ENCODE data around the gene ABCA7.
"Not testable (repeated sequence)": the region's sequence is repeated elsewhere in the genome, so short reads cannot be mapped to it uniquely, and the experiment has no call there.

ABCA7 gene

DNA sequence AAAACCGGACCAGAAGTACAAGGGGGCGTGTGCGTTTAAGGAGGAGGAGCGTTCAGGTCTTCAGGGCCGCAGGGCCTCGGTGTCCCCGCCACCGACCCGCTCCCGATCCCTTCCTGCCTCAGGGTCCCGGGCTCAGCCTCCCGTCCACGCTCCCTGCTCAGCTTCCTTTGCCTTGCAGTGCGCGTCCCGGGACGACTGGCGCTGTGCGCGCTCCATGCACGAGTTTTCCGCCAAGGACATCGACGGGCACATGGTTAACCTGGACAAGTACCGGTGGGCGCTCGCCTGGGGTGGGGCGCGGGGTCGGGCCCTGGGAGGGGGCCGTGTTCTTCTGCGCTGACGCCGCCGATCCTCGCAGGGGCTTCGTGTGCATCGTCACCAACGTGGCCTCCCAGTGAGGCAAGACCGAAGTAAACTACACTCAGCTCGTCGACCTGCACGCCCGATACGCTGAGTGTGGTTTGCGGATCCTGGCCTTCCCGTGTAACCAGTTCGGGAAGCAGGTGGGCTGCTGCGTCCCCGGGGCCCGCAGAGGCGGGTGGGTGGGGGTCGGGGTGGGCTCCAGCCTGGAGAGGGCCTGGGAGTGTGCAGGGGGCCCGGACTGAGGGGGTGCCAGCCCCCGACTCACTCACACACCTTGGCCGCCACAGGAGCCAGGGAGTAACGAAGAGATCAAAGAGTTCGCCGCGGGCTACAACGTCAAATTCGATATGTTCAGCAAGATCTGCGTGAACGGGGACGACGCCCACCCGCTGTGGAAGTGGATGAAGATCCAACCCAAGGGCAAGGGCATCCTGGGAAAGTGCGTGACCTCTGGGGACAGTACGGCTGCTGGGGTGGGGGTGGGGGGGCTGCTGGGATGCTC lies 65.3 kb downstream of the ABCA7 start:
- no peak for DNase-seq (ENCODE audit: low read depth in 2 of 2)

DNA sequence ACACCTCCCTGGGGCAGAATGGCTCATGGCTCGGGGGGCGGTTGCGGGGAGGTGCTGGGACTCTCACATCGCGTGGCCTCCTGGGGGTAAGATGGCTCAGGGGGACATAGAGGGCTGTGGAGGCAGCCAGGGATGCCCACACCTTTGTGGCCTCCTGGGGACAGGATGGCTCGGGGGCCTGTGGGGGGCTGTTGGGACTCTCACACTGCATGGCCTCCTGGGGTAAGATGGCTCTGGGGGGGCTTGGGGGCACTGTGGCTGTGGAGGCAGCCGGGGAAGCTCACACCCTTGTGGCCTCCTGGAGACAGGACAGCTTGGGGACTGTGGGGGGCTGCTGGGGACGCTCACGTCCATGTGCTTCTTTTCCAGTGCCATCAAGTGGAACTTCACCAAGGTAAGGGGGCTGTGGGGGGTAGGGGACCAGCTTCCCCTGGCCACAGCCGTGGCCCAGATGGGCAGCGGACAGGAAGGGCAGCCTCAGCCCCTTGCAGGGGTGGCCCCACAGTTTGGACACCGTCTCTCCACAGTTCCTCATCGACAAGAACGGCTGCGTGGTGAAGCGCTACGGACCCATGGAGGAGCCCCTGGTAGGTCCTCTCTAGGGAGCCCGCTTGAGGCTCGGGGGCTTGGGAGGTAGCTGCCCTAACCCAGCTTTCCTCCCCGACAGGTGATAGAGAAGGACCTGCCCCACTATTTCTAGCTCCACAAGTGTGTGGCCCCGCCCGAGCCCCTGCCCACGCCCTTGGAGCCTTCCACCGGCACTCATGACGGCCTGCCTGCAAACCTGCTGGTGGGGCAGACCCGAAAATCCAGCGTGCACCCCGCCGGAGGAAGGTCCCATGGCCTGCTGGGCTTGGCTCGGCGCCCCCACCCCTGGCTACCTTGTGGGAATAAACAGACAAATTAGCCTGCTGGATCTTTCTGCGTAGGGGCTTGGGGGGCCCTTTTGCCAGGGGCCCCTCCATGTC lies 66.2 kb downstream of the ABCA7 start:
- no peak for DNase-seq (ENCODE audit: low read depth in 2 of 2)

DNA sequence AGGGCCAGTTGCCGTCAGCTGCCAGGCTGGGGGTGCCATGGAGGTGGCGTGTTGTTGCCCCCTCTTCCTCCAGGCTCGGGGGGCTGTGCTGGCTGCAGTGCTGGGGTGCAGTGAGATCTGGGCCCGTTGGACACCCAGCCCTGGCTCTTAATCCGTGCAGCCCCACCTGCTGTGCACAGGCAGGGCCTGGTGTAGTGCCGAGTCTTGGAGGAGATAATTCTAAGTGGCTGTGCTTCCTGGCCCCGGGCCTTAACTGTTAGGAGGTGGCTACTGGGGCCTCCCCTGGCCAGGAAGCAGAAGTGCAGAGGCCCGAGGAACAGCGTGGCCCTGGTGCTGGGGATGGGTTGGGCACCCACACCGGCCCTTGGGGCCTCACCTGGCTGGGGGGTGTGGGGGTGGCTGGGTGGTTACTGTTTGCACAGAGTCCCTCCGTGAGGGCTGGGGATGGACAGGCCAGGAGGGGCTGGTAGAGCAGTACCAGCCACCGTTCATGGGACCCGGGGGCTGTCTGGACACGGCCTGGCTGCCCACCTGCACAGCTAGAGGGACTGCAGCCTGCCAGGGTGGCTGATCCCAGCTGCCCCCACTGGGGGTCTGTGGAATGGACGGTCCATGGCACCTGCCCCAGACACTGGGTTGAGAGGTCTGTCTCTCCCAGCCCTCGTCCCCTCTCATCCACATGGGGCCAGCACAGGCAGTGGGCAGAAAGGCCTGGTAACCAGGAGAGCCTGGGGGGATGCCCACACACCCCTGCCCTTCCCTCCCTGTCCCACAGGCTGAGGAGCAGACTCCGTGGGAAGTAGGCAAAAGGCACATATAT lies 67.1 kb downstream of the ABCA7 start:
- DNase-seq (ENCODE audit: low read depth in 2 of 2): no peak

DNA sequence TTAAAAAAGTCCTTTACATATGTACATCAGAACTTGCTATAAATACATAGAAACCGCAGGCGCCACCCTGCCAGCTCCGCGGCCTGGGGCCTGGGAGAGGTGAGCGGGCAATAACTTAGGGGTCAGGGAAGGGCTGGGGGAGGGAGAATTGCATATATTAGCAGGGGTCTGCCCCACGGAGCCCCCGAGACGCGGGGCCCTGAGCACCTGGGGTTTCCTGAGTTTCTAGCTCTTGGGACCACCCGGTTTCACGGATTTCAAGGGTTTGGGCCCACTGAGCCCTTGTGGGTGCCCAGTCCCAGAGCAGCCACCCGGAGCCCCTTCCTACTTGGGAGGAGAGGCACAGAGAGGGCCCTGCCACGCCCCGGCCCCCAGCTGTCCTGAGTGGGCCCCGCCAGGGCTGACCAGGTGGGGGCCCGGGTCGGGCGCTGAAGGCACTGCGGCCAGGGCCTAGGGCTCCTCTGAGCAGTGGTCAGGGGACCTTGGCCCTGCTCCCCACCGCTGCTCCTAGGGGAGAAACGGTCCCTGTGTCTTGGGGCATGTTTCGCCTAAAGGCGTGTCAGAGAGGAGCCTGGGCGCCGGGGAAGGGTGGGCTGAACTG lies 67.9 kb downstream of the ABCA7 start:
- no peak for DNase-seq (ENCODE audit: low read depth in 2 of 2)

DNA sequence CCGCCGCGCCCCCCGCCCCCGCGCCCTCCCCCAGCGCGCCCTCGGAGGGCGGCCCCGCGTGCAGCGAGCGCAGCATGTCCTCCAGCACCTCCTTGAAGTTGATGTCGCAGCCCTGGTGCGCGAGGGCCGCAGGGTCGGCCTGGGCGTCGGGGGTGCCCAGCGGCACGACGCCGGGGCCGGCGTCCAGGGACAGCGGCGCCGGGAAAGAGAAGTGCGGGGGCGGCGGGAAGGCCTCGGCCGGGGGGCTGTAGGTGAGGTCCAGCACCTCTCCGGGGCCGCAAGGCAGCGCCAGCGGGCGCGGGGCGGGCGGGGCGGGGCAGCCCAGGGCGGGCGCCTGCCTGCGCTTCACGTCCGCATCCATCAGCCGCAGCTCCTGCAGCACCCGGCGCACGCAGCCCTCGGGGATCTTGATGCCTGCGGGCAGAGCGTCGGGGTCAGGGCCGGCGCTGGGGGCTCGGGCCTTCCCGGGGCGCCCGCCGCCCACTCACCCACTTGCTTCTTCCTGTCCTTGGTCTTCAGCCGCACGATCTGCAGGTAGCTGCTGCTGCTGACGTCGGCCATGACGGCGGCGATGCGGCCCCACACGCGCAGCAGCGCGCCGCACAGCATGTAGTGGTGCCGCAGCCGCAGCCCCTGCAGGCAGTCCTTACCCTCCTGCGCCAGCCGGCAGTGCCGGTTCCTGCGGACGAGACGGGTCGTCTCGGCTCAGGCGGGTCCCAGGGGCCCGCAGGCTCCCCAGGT lies 68.6 kb downstream of the ABCA7 start:
- no peak for DNase-seq (ENCODE audit: low read depth in 2 of 2)

DNA sequence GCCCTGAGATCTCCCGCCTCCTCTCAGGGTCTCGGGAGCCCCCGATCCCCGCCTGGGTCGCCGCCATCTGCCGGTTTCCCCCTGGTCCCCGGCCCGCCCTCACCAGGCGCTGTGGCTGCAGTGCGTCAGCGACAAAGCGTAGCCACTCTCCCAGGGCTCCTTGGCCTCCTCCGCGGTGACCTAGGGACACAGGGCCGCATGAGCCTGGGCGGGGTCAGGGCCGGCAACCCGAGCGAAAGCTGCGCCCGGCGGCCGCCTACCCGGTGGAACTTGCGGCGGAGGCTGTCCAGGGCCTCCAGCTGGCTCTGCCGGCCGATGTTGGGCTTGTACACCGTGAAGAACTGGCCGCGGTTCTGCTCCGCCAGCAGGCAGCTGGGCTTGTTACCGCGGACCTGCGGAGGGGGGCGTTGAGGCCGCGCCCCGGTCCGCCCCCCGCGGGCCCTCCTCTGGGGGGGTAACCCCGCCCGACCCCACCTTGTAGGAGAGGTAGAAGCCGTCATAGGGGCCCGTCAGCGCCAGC lies 69.2 kb downstream of the ABCA7 start:
- no peak for DNase-seq (ENCODE audit: low read depth in 2 of 2)

DNA sequence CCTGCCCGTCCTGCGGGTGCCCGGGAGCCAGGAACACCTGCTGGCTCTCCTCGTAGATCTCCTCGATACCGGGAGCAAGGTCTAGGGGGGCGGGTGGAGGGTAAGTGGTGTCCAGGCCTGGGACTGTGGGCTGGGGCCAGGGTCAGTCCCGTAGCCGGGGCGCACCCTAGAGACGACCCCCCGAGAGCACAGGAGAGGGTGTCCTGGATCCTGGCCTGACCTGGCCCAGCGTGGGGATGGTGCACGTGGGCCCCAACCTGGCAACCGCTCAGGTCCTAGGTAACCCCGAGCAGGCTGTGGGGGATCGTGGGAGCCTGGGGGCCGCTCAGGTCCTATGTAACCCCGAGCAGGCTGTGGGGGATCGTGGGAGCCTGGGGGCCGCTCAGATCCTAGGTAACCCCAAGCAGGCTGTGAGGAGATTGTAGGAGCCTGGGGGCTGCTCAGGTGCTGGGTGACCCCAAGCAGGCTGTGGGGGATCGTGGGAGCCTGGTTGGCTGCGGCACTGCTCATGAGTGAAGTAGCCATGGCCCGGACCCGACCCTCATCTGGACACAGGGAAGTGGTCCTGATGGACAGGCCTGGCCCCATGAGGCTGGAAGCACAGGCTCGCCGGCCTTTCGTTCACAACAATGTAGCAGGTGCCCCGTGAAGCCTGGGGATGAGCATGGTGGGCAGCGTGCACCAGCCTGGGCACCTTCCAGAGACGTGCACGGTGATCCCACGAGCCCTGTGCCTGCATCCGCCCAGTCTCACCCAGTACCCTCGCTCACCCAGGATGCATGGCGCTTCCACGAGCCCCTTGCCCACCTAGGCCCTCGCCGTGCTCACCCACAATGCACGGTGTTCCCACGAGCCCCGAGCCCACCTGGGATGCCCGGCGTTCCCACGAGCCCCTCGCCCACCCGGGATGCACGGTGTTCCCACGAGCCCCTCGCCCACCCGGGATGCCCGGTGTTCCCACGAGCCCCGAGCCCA lies 70.1 kb downstream of the ABCA7 start:
- no peak for DNase-seq (ENCODE audit: low read depth in 2 of 2)

DNA sequence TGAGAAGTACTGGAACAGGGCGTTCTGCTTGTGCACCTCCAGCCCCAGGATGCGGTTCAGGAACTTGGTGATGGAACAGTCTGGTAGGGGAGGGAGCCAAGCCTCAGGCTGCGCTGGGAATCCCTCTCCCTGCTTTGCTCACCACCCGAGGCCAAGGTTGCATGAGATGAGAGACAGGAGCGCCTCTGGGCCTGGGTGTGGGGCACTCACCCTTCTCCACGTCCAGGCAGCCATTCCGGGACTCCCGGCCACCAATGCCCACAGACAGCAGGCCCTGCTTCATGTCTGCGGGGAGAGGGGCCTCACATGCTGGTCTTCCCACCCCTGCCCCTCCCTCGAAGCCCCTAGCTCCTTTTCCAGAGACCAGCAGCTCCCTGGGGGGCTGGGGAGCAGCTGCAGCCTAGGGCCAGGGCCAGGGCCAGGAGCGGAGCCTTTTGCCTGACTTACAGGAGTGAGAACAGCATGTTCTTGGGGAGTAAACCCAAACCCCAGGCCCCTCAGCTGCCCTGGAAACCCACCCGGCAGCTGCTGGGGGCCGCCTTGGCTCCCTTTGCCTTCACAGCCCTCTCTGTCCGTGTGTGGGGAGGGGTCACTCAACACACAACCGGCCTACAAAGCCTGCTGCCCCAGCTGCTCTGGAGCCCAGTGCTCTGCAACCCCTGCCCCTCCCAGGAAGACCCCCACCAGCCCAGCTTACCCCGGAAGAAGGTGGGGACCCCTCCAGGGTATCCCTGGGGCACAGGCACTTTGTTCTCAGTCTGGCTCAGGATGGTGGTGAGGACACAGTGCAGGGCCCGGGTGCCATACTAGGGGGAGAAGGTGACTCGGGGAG lies 71.1 kb downstream of the ABCA7 start:
- no peak for DNase-seq (ENCODE audit: low read depth in 2 of 2)

DNA sequence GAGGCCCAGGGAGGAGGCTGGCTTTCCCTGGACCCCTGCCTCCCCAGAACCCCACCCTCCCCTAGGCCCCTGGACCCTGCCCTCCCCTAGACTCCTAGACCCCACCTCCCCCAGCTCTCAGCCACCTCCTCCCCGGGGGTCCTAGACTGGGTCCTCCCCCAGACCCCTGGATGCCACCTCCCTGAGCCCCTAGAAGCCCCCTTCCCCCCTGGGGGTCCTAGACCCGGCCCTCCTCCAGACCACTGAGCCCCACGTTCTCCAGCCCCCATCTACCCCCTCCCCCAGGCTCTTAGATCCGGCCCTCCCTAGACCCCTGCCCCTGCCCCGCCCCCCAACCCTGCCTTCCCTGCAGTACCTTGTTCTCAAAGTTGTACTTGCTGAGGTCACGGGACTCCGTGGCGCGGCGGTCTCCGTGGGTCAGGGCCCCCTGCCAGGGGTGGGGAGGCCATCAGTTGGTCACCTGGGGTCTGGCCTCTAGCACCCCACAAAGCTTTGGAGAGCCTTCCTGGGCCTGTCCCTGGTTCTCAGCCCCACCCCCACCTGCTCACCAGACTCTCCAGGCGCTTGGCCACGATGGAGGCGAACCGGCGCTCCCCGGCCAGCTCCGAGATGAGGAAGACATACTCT lies 71.8 kb downstream of the ABCA7 start:
- DNase-seq (ENCODE audit: low read depth in 2 of 2): no peak

DNA sequence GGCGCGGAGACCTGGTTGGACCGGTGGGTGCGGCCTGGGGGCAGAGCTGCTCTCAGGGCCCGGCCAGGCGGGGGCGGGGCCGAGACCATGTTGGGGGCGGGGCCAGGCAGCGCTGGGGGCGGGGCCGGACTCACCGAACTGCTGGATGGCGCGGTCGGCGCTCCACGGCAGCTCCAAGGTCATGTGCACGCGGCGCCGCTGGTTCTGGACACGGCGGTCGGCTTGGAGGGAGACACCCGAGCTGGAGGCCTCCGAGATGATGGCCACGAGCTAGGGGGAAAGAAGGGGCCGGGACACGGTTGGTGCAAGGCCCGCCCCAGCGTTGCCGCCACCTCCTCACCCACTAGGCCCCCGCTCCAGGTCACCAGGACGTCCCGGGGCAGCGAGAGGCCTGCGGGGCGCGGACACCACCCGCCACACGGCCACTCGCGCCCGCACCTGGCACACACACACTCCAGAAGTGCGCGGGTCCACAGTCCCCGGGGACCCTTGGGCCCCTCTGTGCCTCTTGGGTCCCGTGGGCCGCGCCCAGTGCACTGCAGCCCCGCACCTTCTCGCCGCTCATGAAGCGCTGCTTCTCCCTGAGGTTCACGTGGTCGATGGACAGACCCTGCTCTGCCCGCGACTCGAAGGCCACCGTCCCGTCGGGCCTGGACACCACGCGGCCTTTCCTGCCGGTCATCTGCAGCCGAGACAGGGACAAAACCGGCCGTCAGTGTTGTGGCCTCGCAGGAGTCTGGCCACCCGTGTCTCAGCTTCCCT lies 72.5 kb downstream of the ABCA7 start:
- no peak for DNase-seq (ENCODE audit: low read depth in 2 of 2)

DNA sequence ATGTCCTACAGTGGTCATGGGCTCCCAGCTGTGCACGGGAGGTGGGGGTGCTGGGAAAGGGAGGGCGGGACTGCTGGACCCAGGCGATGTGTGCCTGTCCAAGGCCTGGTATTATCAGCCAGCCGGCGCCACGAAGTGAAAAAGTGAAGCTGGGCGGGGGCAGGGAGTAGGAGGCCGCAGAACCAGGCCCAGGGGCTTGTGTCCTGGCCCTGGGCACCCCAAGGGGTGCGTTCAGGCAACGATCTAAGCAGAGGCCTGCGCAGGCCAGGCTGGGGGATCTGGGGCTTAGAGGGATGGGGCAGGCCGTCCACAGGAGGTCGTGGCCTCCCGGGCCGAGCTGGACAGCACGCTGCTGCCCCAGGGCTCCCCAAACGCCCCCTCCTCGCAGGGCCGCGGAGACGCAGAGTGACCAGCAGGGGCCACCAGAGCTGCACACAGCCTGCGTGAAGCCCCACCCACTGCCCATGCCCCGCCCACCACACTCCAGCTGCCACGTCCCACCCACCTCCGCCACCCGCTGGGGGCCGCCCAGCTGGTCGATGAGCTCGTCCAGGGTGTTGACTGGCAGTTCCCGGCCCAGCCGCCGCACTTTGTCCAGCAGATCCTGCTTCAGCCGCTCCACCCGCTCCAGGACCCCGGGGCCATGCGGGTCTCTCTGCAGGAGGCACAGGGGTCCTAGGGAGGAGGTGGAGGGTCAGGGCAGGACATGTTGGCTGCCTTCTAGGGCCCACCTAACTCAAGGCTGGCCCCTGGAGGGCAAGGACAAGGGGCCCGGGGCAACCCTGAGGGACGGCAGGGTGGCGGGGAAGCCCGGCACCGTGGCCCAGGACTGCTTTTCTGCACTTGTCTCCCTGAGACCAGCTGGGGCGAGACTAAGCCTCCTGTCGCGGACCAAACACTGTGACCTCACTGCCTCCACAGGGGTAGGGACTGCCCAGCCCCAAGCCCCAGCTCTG lies 73.4 kb downstream of the ABCA7 start:
- peak; percentile 77 to 78 for DNase-seq (ENCODE audit: low read depth in 2 of 2)

DNA sequence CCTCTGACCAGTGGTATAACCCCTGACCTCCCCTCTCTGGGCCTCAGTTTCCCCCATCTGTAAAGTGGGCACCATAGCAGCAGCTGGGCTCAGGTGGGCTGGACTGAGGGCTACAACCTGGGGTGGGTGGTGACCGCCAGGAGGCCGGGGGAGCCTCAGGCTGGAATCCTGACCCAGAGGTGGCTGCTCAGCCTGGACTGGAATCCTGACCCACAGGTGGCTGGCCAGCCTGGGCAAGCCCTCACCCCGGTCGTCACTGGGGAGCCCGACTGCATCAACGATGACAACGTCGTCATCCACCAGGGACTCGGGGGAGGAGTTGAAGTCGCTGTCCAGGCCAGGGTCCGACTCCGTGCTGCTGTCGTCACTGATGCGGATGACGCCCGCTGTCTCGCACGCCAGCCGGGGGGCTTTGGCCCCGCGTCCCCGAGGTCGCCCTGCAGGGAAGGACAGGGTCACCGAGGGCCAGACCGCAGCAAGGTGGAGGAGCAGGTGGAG lies 74.1 kb downstream of the ABCA7 start:
- no peak for DNase-seq (ENCODE audit: low read depth in 2 of 2)

DNA sequence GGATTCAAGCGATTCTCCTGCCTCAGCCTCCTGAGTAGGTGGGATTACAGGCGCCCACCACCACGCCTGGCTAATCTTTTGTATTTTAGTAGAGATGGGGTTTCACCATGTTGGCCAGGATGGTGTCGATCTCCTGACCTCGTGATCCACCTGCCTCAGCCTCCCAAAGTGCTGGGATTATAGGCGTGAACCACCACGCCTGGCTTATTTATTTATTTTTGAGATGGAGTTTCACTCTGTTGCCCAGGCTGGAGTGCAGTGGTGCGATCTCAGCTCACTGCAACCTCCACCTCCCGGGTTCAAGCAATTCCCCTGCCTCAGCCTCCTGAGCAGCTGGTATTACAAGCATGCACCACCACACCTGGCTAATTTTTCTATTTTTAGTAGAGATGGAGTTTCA lies 74.8 kb downstream of the ABCA7 start:
- DNase-seq (ENCODE audit: low read depth in 2 of 2): not testable (repeated sequence)

Measured in stimulated activated CD8-positive, alpha-beta memory T cell treated with anti-CD3 and anti-CD28 coated beads, Interleukin-15, amount 100 ng/mL, for 48 hours (primary cell).